Measurements from ENCODE around the gene WNT2B. TPM values are rescaled to one million over a fixed set of nuclear protein-coding genes. Genes with fewer than 3 reads are reported as not detected.

WNT2B gene
- polyA plus RNA-seq, 1 donor (not counting 4 experiments of a cell fraction or from before 2014, with no cell fraction given), result 0.51 TPM

DNA sequence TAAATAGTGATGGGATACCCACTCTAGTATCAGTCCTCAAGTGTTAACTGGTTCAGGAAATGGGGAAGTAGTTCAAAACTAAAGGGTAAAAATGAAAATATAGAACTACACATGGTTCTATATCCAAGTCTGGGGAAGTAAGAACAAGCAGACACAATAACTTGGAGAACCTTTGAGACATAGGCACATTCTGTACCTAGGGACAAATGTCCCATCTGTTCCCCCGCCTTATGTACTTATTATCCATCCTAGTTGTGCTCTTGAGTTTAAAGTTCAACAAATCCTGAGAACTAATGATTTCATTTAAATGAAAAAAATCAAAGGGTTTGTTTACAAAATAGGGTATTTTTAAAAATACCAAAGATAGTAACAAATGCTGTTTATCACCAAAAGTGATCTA is 32.5 kb downstream of the WNT2B start:
- H3K4me1 ChIP-seq (ENCODE audit: control insufficient read depth, extremely low read depth, insufficient read depth, low read length), result peaks cover 20% of the 10 kb centered on the region
- no peak overlapping the region for H3K9ac ChIP-seq (ENCODE audit: control insufficient read depth, extremely low read depth, insufficient read depth, low read length)
- no peaks in the 10 kb centered on the region for H3K9me3 ChIP-seq (ENCODE audit: control insufficient read depth, low read depth, low read length)
- H4K20me1 ChIP-seq (ENCODE audit: control insufficient read depth, extremely low read depth, insufficient read depth, low read length), result no peaks in the 10 kb centered on the region
- no peak overlapping the region for H3K4me3 ChIP-seq (ENCODE audit: control insufficient read depth in 2 of 3, extremely low read depth in 1 of 3, insufficient read depth in 2 of 3, low read depth in 1 of 3, low read length in 3 of 3)
- H3K79me2 ChIP-seq (ENCODE audit: control insufficient read depth, insufficient read depth, low read length), result no peaks in the 10 kb centered on the region
- H3K27me3 ChIP-seq (ENCODE audit: control insufficient read depth, extremely low read depth, insufficient read depth, low read length), result no peaks in the 10 kb centered on the region
- no peak overlapping the region for H3K4me2 ChIP-seq (ENCODE audit: control insufficient read depth, extremely low read depth, insufficient read depth, low read depth, low read length)
- dilution Hi-C loops (cut with MboI; ENCODE audit: extremely low pct_ligation_motif_present, low sequenced_read_pairs), result no loop called here
- H3K9me1 ChIP-seq (ENCODE audit: control insufficient read depth, extremely low read depth, insufficient read depth, low read length), result no peaks in the 10 kb centered on the region
- no peak overlapping the region for H2AFZ ChIP-seq (ENCODE audit: control insufficient read depth, low read length)
- FAIRE-seq (no peak), DNase-seq (ENCODE audit: low read depth, low spot score) (no peak)
- TF ChIP-seq, protein P1, sequence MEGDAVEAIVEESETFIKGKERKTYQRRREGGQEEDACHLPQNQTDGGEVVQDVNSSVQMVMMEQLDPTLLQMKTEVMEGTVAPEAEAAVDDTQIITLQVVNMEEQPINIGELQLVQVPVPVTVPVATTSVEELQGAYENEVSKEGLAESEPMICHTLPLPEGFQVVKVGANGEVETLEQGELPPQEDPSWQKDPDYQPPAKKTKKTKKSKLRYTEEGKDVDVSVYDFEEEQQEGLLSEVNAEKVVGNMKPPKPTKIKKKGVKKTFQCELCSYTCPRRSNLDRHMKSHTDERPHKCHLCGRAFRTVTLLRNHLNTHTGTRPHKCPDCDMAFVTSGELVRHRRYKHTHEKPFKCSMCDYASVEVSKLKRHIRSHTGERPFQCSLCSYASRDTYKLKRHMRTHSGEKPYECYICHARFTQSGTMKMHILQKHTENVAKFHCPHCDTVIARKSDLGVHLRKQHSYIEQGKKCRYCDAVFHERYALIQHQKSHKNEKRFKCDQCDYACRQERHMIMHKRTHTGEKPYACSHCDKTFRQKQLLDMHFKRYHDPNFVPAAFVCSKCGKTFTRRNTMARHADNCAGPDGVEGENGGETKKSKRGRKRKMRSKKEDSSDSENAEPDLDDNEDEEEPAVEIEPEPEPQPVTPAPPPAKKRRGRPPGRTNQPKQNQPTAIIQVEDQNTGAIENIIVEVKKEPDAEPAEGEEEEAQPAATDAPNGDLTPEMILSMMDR (optimal IDR thresholded peaks at IDR 0.05 in 1 of 3, IDR thresholded peaks at IDR 0.05 in 1 of 3, conservative IDR thresholded peaks at IDR 0.05 in 1 of 3; ENCODE audit: extremely low read depth in 1 of 3, insufficient read depth in 2 of 3, low read length in 3 of 3), result no peak
- no peak for TF ChIP-seq EZH2 (IDR thresholded peaks at IDR 0.05; ENCODE audit: low read length)
- no peak overlapping the region for H3K27ac ChIP-seq (ENCODE audit: control insufficient read depth, insufficient read depth, low read length)
- peaks cover 5% of the 10 kb centered on the region in 2 experiments for H3K36me3 ChIP-seq (ENCODE audit: control insufficient read depth in 2 of 2, extremely low read depth in 1 of 2, insufficient read depth in 2 of 2, low read length in 2 of 2)

DNA sequence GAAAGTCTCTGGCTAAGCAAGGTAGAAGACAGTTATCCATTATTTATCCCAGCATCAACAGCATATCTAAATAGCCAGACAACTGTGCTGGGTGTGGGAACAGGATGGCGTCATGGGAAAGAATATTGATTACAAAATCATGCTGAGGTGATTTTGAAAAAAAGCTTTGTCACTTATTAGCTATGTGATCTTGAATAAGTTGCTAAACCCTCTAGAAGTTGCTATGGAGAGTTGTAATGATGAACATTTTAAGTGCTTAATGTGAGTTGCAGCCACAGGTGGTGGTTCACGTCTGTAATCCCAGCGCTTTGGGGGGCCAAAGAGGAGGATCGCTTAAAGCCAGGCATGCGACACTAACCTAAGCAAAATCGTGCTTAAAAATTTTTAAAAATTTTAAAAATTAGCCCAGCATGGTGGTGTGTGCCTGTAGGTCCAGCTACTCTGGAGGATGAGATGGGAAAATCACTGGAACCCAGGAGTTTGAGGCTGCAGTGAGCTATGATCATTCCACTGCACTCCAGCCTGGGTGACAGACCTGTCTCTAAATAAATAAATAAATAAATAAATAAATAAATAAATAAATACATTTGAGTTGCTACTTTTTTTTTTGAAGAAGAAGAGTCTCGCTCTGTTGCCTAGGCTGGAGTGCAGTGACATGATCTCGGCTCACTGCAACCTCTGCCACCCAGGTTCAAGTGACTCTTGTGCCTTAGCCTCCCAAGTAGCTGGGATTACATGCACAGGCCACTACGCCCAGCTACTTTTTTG is 33.6 kb downstream of the WNT2B start:
- TF ChIP-seq, protein P1 (optimal IDR thresholded peaks at IDR 0.05 in 1 of 3, IDR thresholded peaks at IDR 0.05 in 1 of 3, conservative IDR thresholded peaks at IDR 0.05 in 1 of 3; ENCODE audit: extremely low read depth in 1 of 3, insufficient read depth in 2 of 3, low read length in 3 of 3), result no peak
- no peak for TF ChIP-seq EZH2 (IDR thresholded peaks at IDR 0.05; ENCODE audit: low read length)
- dilution Hi-C loops (cut with MboI; ENCODE audit: extremely low pct_ligation_motif_present, low sequenced_read_pairs), result no loop called here
- Histone ChIP-seq H3K4me2 (ENCODE audit: control insufficient read depth, extremely low read depth, insufficient read depth, low read depth, low read length) (no peak overlapping the region), H3K27me3 (ENCODE audit: control insufficient read depth, extremely low read depth, insufficient read depth, low read length) (no peaks in the 10 kb centered on the region), H3K4me1 (ENCODE audit: control insufficient read depth, extremely low read depth, insufficient read depth, low read length) (peaks cover 20% of the 10 kb centered on the region), H4K20me1 (ENCODE audit: control insufficient read depth, extremely low read depth, insufficient read depth, low read length) (no peaks in the 10 kb centered on the region), H3K36me3 (ENCODE audit: control insufficient read depth in 2 of 2, extremely low read depth in 1 of 2, insufficient read depth in 2 of 2, low read length in 2 of 2) (peaks cover 5% of the 10 kb centered on the region in 2 experiments), H3K9ac (ENCODE audit: control insufficient read depth, extremely low read depth, insufficient read depth, low read length) (no peak overlapping the region), H3K9me1 (ENCODE audit: control insufficient read depth, extremely low read depth, insufficient read depth, low read length) (no peaks in the 10 kb centered on the region), H3K27ac (ENCODE audit: control insufficient read depth, insufficient read depth, low read length) (no peak overlapping the region), H2AFZ (ENCODE audit: control insufficient read depth, low read length) (no peak overlapping the region), H3K79me2 (ENCODE audit: control insufficient read depth, insufficient read depth, low read length) (no peaks in the 10 kb centered on the region), H3K9me3 (ENCODE audit: control insufficient read depth, low read depth, low read length) (no peaks in the 10 kb centered on the region), H3K4me3 (ENCODE audit: control insufficient read depth in 2 of 3, extremely low read depth in 1 of 3, insufficient read depth in 2 of 3, low read depth in 1 of 3, low read length in 3 of 3) (no peak overlapping the region)
- no peak for FAIRE-seq
- no peak for DNase-seq (ENCODE audit: low read depth, low spot score)

Data from keratinocyte (primary cell).